Esophagus muscularis mucosa (tissue), 4 donors: Measurements from ENCODE around the gene CRB1. TPM values are rescaled to one million over a fixed set of nuclear protein-coding genes. Genes with fewer than 3 reads are reported as not detected.
A peak's percentile ranks its signal among the peaks of the same experiment; 100 is the strongest.

ENCODE experiments used
- DNase-seq: peaks from one replicate; pipeline ENCODE4 v3.0.0-alpha.2; 2017; ENCODE audit errors: extremely low spot score
- H3K27ac ChIP-seq, 4 donors: fragments of 200-600 bp; sonication (generic); replicated peaks in 1 of 4; 1 replicate in 3 of 4; 2 replicates in 1 of 4; pipeline ENCODE4 v1.5.1; 2016 to 2019; ENCODE audit warnings: mild to moderate bottlenecking in 1 of 4
- H3K27me3 ChIP-seq, 4 donors: fragments of 200-600 bp; sonication (generic); one replicate each; pipeline versions ENCODE4 v1.5.1 to v1.6.0; 2016 to 2019
- H3K36me3 ChIP-seq, 4 donors: fragments of 200-600 bp; sonication (generic); one replicate each; pipeline ENCODE4 v1.5.1; 2016 to 2019
- H3K4me1 ChIP-seq, 4 donors: fragments of 200-600 bp; sonication (generic); one replicate each; pipeline ENCODE4 v1.5.1; 2016 to 2019
- H3K4me3 ChIP-seq, 4 donors: fragments of 200-600 bp; sonication (generic); 1 replicate in 2 of 4; 2 replicates in 2 of 4; pipeline ENCODE4 v1.5.1; 2016 to 2019; ENCODE audit warnings: mild to moderate bottlenecking in 4 of 4, moderate library complexity in 1 of 4
- H3K9me3 ChIP-seq, 4 donors: fragments of 200-600 bp; sonication (generic); 1 replicate in 3 of 4; 2 replicates in 1 of 4; pipeline ENCODE4 v1.5.1; 2016 to 2019
- EP300 ChIP-seq: sonication (generic); formaldehyde crosslinking; IDR thresholded peaks from one replicate; pipeline ENCODE4 v1.6.1; 2017; ENCODE audit warnings: antibody characterized with exemption
- POLR2A ChIP-seq: fragments of 450-650 bp; IDR thresholded peaks from one replicate; pipeline ENCODE4 v1.6.1; 2017; ENCODE audit warnings: antibody characterized with exemption, moderate library complexity, mild to moderate bottlenecking, low read depth
- POLR2AphosphoS5 ChIP-seq, 2 donors: sonication (generic); formaldehyde crosslinking; IDR thresholded peaks; one replicate each; pipeline ENCODE4 v1.6.1; 2017; ENCODE audit warnings: antibody characterized with exemption in 2 of 2
- WGBS: methylation state at CpG from one replicate; pipeline ENCODE4 v1.1.5; 2018; 5-methylcytosine and 5-hydroxymethylcytosine counted together
- intact Hi-C: fragments of 100-400 bp; cut with DNase I; formaldehyde crosslinking; loops from one replicate; pipeline ENCODE4 v1.15.1; 2023
- total RNA-seq, 4 donors: library from RNA; depleted of rRNA; stranded (reverse); fragments of >200 nt; gene quantifications; one replicate each; pipeline versions ENCODE4 v1.1.0 to v1.2.1, GENCODE V29; 2016
- TF ChIP-seq, protein P1 (sequence below), 3 experiments: fragments of 200-600 bp in 2 of 3; fragments of 450-650 bp in 1 of 3; sonication (generic) in 2 of 3; IDR thresholded peaks; one replicate each; pipeline ENCODE4 v1.5.1; 2017 to 2019; ENCODE audit warnings: antibody characterized with exemption in 3 of 3, mild to moderate bottlenecking in 2 of 3, moderate library complexity in 1 of 3

Gene CRB1
- total RNA-seq, 4 donors from 2014 or later, result 0.23 to 0.83 (median 0.38) TPM

DNA sequence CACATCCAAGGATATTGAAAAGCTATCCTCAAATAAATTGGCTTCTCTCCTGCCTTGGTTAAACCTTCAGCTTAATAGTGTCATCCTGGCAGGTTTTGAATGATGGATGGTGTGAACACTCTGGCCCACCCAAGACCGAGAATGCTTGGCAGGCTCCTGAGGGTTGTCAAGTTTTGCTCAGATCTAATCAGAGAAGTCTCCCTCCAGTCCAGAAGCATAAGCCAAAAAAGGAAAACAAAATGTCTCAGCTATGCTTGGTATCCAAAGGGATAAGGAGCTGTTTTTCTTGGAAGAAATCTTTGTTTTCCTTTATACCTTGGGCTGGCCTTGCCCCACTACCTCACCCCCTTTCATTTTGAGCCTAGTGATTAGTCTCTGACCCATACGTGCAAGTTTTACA is 172.7 kb downstream of the CRB1 start:
- no peak overlapping the region for H3K4me3 ChIP-seq
- intact Hi-C loops, result no loop called here
- no peaks in the 10 kb centered on the region for H3K27me3 ChIP-seq
- H3K36me3 ChIP-seq, result no peaks in the 10 kb centered on the region
- H3K9me3 ChIP-seq, result no peaks in the 10 kb centered on the region
- peaks cover 0 to 27% (median 5%) of the 10 kb centered on the region in 4 donors for H3K4me1 ChIP-seq
- TF ChIP-seq POLR2AphosphoS5 (IDR thresholded peaks at IDR 0.05) (no peak), EP300 (no peak), POLR2A (no peak)
- TF ChIP-seq, protein P1, sequence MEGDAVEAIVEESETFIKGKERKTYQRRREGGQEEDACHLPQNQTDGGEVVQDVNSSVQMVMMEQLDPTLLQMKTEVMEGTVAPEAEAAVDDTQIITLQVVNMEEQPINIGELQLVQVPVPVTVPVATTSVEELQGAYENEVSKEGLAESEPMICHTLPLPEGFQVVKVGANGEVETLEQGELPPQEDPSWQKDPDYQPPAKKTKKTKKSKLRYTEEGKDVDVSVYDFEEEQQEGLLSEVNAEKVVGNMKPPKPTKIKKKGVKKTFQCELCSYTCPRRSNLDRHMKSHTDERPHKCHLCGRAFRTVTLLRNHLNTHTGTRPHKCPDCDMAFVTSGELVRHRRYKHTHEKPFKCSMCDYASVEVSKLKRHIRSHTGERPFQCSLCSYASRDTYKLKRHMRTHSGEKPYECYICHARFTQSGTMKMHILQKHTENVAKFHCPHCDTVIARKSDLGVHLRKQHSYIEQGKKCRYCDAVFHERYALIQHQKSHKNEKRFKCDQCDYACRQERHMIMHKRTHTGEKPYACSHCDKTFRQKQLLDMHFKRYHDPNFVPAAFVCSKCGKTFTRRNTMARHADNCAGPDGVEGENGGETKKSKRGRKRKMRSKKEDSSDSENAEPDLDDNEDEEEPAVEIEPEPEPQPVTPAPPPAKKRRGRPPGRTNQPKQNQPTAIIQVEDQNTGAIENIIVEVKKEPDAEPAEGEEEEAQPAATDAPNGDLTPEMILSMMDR (IDR thresholded peaks at IDR 0.05), result no peak
- no peak overlapping the region for H3K27ac ChIP-seq
- WGBS, result 30% methylated on average over 2 of the region's 2 CpGs
- no peak for DNase-seq

DNA sequence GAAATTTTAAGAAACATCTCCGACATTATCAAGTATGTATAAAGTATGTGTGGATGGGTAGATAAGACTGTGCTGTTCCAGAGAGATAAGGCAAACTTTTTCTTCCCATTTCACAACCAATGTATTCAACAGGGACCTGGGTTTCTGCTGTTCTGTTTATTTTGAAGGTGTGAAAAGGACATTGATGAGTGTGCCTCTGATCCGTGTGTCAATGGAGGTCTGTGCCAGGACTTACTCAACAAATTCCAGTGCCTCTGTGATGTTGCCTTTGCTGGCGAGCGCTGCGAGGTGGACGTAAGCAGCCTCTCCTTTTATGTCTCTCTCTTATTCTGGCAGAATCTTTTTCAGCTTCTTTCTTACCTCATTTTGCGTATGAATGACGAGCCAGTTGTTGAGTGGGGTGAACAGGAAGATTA is 174.0 kb downstream of the CRB1 start:
- H3K9me3 ChIP-seq, result no peaks in the 10 kb centered on the region
- TF ChIP-seq POLR2AphosphoS5 (IDR thresholded peaks at IDR 0.05), result peak; percentile 45 to 68
- TF ChIP-seq, protein P1 (IDR thresholded peaks at IDR 0.05), result no peak
- no peak for DNase-seq
- intact Hi-C loops, result no loop called here
- WGBS, result 25% methylated on average over 8 of the region's 8 CpGs
- no peaks in the 10 kb centered on the region for H3K27me3 ChIP-seq
- H3K4me1 ChIP-seq, result peaks cover 0 to 27% (median 5%) of the 10 kb centered on the region in 4 donors
- H3K36me3 ChIP-seq, result no peaks in the 10 kb centered on the region
- no peak overlapping the region for H3K4me3 ChIP-seq
- H3K27ac ChIP-seq, result no peak overlapping the region

DNA sequence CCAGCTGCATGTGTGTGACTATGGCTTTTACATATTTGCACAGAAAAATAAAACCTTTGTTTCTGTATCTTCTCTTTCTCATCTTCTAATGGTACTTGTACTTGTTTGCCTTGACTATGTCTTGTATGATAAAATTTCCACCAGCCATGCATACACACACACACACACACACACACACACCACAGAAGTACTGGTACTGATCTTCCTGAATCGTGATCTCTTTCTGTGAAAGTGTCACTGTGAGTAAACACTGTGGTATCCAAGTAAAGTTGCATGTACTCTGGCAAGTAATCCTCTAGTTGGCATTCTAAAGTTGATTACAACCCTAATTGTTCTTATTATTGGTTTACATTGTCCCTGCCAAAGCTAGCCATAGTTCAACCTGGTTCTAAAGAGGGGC is 176.7 kb downstream of the CRB1 start:
- WGBS, result 32% methylated on average over 1 of the region's 1 CpG
- Histone ChIP-seq H3K27ac (no peak overlapping the region), H3K4me1 (peaks cover 0 to 27% (median 5%) of the 10 kb centered on the region in 4 donors), H3K27me3 (no peaks in the 10 kb centered on the region), H3K36me3 (no peaks in the 10 kb centered on the region), H3K4me3 (no peak overlapping the region), H3K9me3 (no peaks in the 10 kb centered on the region)
- intact Hi-C loops, result no loop called here
- DNase-seq, result no peak
- TF ChIP-seq POLR2AphosphoS5 (IDR thresholded peaks at IDR 0.05) (no peak), POLR2A (no peak), EP300 (no peak)
- TF ChIP-seq, protein P1 (IDR thresholded peaks at IDR 0.05), result no peak

DNA sequence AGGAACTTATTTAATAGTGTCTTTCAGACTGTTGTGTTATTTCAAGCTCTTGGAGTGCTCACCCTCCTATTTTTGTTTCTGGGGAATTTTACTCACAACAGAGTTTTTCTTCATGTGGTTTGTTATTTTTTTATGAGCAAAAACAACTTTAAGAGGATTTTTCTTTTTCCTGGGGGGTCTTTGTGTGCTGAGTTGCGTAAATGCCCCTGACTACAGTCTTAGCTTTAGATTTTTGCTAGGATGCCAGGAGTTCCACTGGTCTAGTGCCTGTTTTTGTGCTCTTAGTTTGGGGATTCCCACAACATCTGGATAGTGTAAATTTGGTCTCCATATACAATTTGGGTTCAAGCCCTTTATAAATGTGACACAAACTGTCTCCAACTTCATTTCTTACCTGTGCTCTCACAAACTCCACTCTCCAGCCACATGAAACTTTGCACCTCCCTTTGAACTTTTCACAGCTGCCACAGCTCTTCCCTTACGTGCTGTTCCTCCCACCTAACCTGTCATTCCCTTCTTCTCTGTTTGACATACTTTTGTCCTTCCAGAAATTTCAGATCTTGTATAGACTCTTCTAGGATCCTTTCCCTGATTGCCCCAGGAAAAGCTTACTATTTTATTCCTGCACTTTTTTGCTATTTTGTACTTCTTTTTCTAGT is 180.2 kb downstream of the CRB1 start:
- no peak for DNase-seq
- Histone ChIP-seq H3K4me3 (no peak overlapping the region), H3K27me3 (no peaks in the 10 kb centered on the region), H3K4me1 (peaks cover 0 to 6% (median 0%) of the 10 kb centered on the region in 4 donors), H3K36me3 (no peaks in the 10 kb centered on the region), H3K27ac (no peak overlapping the region), H3K9me3 (no peaks in the 10 kb centered on the region)
- TF ChIP-seq, protein P1 (IDR thresholded peaks at IDR 0.05), result no peak
- TF ChIP-seq POLR2AphosphoS5 (IDR thresholded peaks at IDR 0.05) (no peak), EP300 (no peak), POLR2A (no peak)
- 59% methylated on average over 2 of the region's 2 CpGs for WGBS
- intact Hi-C loops, result no loop called here

DNA sequence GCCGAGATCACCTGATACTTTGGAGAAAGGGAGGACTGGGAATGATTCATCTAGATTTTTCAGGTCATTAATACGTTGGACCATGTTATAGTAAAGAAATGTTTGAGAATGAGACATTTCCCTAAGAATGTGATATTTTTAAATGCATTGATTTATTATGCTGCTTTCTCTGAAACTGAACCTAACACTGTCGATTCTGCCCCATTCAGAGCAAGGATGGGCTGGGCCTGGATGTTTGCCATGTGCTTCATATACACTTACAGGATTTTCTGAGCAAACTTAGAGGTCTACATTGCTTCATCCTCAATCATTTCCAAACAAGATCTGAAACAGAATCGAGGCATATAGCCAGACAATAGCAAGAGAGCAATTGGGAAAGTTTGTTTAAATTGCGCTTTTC is 183.3 kb downstream of the CRB1 start:
- no peaks in the 10 kb centered on the region for H3K36me3 ChIP-seq
- H3K27me3 ChIP-seq, result no peaks in the 10 kb centered on the region
- no peaks in the 10 kb centered on the region for H3K9me3 ChIP-seq
- TF ChIP-seq, protein P1 (IDR thresholded peaks at IDR 0.05), result no peak
- 68% methylated on average over 5 of the region's 5 CpGs for WGBS
- H3K4me1 ChIP-seq, result no peaks in the 10 kb centered on the region
- intact Hi-C loops, result no loop called here
- DNase-seq, result no peak
- H3K4me3 ChIP-seq, result no peak overlapping the region
- no peak overlapping the region for H3K27ac ChIP-seq
